HG03039 (cell line): ENCODE data around the gene STMND1.

Experiments
- ATAC-seq: cut with Tn5 transposase; IDR thresholded peaks from one replicate; pipeline ENCODE4 v1.9.1; 2021; ENCODE audit warnings: mild to moderate bottlenecking, moderate library complexity; ENCODE audit not compliant: unreplicated experiment

The STMND1 gene

GRCh38 chr6:17097982-17098381, 3.9 kb upstream of the STMND1 start:
- no peak for ATAC-seq

GRCh38 chr6:17098538-17098937, 3.3 kb upstream of the STMND1 start:
- ATAC-seq: no peak

GRCh38 chr6:17099401-17100059, 2.3 kb upstream of the STMND1 start:
- no peak for ATAC-seq

GRCh38 chr6:17100806-17101205, 1.0 kb upstream of the STMND1 start:
- no peak for ATAC-seq

- no peak for ATAC-seq
Measured at GRCh38 chr6:17102258-17102870, 514 bp downstream of the STMND1 start.

GRCh38 chr6:17103715-17104114, 1.9 kb downstream of the STMND1 start:
- ATAC-seq: no peak

- ATAC-seq: no peak
Measured at GRCh38 chr6:17107863-17108262, 6.0 kb downstream of the STMND1 start.

GRCh38 chr6:17115251-17116116, 13.6 kb downstream of the STMND1 start:
- ATAC-seq: no peak

GRCh38 chr6:17116117-17116440, 14.2 kb downstream of the STMND1 start:
- no peak for ATAC-seq

- ATAC-seq: no peak
Measured at GRCh38 chr6:17120019-17120418, 18.2 kb downstream of the STMND1 start.

GRCh38 chr6:17125407-17125806, 23.6 kb downstream of the STMND1 start:
- ATAC-seq: no peak

GRCh38 chr6:17130786-17131185, 28.9 kb downstream of the STMND1 start:
- no peak for ATAC-seq

- ATAC-seq: no peak
Measured at GRCh38 chr6:17132967-17133366, 31.1 kb downstream of the STMND1 start.

GRCh38 chr6:17138033-17138432, 36.2 kb downstream of the STMND1 start:
- no peak for ATAC-seq

GRCh38 chr6:17144016-17144415, 42.2 kb downstream of the STMND1 start:
- no peak for ATAC-seq

GRCh38 chr6:17149571-17149970, 47.7 kb downstream of the STMND1 start:
- ATAC-seq: no peak

- ATAC-seq: no peak
Measured at GRCh38 chr6:17150096-17150495, 48.2 kb downstream of the STMND1 start.

- no peak for ATAC-seq
Measured at GRCh38 chr6:17151888-17152287, 50.0 kb downstream of the STMND1 start.

GRCh38 chr6:17152703-17153102, 50.9 kb downstream of the STMND1 start:
- ATAC-seq: no peak

- ATAC-seq: no peak
Measured at GRCh38 chr6:17156112-17156921, 54.5 kb downstream of the STMND1 start.

- no peak for ATAC-seq
Measured at GRCh38 chr6:17156966-17157365, 55.1 kb downstream of the STMND1 start.
